Endothelial cell of umbilical vein (primary cell): ENCODE data around the gene ARRB1.

Source experiments
- EZH2 ChIP-seq: IDR thresholded peaks from 2 replicates; pipeline ENCODE4 v1.6.1; 2012; ENCODE audit warnings: borderline replicate concordance, low read depth, mild to moderate bottlenecking, moderate library complexity, low read length, inconsistent platforms; ENCODE audit not compliant: severe bottlenecking
- FOS ChIP-seq: IDR thresholded peaks from 2 replicates; pipeline ENCODE4 v1.6.1; 2011; ENCODE audit warnings: mild to moderate bottlenecking, low read length, moderate library complexity, borderline replicate concordance; ENCODE audit not compliant: insufficient read depth
- GATA2 ChIP-seq: IDR thresholded peaks from 2 replicates; pipeline ENCODE4 v1.7.0; 2011; ENCODE audit warnings: low read depth, mild to moderate bottlenecking, moderate library complexity, mixed read lengths, low read length; ENCODE audit not compliant: insufficient read length, insufficient read depth
- MYC ChIP-seq: IDR thresholded peaks from one replicate; pipeline ENCODE4 v1.6.1; 2011; ENCODE audit warnings: mild to moderate bottlenecking, low read depth, low read length
- POLR2A ChIP-seq: IDR thresholded peaks from 2 replicates; pipeline ENCODE4 v1.6.1; 2012; ENCODE audit warnings: low read depth, mild to moderate bottlenecking, control low read depth, low read length
- POLR2AphosphoS5 ChIP-seq: IDR thresholded peaks from 2 replicates; pipeline ENCODE4 v1.6.1; 2012; ENCODE audit warnings: low read depth, mild to moderate bottlenecking, control low read depth, low read length, moderate library complexity; ENCODE audit not compliant: insufficient read depth
- TF ChIP-seq, protein P1 (sequence below), 2 donors: IDR thresholded peaks; 1 replicate in 1 of 2; 2 replicates in 1 of 2; pipeline ENCODE4 v1.5.1; 2011; ENCODE audit warnings: low read length in 2 of 2, mild to moderate bottlenecking in 2 of 2, moderate library complexity in 2 of 2, control low read depth in 1 of 2, inconsistent platforms in 1 of 2, low read depth in 1 of 2; ENCODE audit not compliant: insufficient read depth in 1 of 2; ENCODE audit errors: extremely low read depth in 1 of 2

DNA sequence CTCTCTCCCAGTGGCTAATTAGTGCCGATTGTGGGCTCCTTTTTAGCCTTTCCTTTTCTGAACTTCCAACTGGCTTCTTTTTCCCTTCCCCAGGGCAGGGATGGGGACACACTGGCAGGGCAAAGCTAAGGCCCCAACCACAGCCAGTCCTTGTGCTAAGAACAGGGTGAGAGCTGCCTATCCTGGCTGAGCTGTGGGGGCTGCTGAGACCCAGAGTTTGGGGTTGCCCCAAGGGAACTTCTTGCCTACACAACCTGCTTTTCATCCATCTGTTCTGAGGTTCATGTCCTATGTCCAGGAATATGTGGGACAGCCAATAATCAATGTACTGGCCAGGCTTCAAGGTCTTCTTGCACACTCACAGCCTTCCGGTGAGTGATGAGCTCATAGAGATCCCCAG, 120.8 kb downstream of the ARRB1 start:
- TF ChIP-seq POLR2A, result no peak
- TF ChIP-seq, protein P1, sequence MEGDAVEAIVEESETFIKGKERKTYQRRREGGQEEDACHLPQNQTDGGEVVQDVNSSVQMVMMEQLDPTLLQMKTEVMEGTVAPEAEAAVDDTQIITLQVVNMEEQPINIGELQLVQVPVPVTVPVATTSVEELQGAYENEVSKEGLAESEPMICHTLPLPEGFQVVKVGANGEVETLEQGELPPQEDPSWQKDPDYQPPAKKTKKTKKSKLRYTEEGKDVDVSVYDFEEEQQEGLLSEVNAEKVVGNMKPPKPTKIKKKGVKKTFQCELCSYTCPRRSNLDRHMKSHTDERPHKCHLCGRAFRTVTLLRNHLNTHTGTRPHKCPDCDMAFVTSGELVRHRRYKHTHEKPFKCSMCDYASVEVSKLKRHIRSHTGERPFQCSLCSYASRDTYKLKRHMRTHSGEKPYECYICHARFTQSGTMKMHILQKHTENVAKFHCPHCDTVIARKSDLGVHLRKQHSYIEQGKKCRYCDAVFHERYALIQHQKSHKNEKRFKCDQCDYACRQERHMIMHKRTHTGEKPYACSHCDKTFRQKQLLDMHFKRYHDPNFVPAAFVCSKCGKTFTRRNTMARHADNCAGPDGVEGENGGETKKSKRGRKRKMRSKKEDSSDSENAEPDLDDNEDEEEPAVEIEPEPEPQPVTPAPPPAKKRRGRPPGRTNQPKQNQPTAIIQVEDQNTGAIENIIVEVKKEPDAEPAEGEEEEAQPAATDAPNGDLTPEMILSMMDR (IDR thresholded peaks at IDR 0.05; ENCODE audit: extremely low read depth in 1 of 2, insufficient read depth in 1 of 2, low read depth in 1 of 2, low read length in 2 of 2), result no peak
- no peak for TF ChIP-seq EZH2
- no peak for TF ChIP-seq MYC
- no peak for TF ChIP-seq GATA2
- no peak for TF ChIP-seq POLR2AphosphoS5
- TF ChIP-seq FOS, result no peak
